ENCODE data around the gene DLG1.
A peak's percentile ranks its signal among the peaks of the same experiment; 100 is the strongest.

DLG1 gene

DNA sequence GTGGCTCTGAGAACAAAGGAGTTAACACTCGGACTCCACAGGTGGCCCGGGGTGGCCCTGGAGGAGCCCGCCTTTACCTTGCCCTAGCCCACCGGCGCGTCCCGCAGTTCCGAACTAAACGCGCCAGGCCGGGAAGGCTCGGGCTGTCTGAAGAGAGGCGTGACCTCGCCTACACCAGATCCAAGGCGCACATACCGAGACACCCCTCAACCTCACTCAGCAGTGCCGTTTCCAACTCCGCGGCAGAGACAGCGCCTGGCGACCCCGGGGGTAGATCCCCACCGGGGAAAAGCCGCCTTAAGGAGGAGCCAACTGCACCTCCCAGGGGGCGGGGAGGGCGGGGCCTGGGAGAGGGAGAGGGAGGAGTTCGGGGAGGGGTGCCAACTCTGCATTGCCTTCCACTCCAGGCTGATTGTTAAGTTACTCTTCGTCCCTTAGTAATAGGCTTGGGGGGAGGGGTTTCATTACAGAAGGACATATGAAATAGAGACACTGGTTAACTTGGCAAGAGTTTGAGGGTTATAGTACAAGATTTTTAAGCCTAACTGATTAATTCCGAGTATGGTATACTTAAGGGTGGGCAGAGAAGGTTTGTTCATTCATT, at the start of gene DLG1:
TSS of gene DLG1 (minus strand) at position 272 of the 604 bp plus-strand sequence. CDS start 1,408 bp downstream, outside the sequence.
- DNase-seq, result peak; percentile 67

DNA sequence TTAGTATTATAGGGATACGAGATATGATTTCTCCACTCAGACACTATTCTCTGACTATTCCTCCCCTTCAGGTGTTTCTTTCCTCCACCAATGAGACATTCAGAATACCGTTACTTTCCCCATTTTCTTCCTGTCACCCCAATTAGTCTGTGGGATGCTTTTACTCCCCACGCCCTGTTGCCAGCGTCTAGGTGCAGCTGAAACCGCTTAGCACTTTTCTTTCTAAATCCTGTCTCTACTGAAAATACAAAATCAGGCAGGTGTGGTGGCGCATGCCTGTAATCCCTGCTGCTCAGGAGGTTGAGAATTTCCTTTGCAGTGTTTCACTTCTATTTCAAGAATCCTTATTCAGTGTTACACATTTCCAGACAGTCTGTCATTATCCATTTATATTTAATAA, 49.6 kb upstream of the DLG1 start:
- DNase-seq, result no peak

DNA sequence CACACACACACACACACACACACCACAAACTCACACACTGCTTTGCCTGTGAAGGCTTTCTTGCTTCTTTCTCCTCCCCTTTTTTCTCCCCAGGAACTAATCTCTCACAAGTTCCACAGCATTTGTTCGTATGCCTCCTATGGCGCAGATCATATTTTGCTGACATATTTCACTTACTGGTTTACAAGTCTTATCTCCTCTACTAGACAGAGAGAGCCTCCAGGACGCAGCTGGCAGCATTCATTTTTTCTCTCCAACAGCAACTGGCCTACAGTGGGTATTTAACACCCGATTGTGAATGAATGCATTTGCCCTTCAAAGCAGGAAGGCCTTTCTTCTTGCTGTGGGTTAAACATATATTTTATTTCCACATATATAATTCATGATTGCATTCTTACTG, 47.0 kb upstream of the DLG1 start:
- DNase-seq, result no peak

DNA sequence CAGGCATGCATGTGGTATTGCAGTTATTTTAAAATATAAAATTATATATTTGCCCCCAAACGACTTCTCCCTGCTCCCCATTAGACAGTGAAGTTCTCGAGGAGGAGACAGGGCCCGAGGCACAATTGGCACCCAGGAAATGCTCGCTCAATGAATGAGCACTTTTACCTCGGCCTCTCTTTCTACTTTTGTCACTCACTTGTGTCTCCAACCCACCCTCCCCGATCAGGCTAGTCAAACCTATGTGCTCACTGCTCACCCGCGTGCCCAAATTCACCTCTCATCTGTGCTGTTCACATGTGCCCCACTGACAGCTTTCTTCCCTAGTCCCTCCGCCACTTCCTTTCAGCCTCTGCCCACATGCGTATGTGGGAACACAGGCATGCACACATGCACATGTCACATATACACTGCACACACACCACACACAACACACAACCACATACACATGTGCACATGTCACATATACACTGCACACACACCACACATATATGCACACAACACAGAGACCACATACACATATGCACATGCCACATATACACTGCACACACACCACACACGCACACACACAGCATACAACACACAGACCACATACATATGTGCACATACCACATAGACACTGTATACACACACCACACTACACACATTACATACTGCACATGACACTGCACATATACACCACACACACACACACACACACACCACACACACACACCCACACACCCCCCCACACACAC, 46.3 kb upstream of the DLG1 start:
- DNase-seq, result no peak

DNA sequence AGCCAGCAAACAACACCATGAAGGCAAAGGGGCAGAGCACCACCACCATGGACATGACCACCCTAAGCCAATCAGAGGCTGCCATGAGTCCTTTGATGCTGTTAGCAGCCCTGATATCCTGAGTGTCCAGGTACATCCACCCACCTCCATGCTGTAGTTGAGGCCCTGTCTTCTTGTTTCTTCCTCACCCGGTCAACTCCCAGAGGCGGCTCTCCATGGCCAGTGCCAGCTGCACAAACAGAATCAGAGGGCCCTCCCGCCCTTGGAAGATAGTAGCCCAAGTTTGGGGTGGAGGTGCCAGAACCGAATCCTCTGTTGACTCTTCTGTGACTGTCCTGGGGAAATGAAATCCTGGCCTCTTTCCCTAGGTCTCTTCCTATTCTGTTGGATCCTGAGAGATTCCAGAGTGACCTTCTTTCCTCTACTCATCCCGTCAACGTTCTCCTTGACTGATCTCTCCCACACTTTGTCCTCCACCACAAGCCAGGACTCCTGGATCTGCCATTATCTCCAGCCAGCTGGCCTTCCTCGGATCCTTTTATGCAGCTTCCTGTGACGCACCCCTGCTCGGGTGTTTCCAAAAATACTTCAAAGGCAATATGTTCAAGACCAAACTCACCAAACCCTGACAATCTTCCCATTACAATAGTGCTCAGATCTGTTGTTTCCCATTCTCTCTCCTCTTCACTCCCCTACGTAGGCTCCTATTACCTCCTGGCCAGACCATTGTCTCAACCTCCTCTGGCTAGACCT, 45.4 kb upstream of the DLG1 start:
- DNase-seq, result no peak

DNA sequence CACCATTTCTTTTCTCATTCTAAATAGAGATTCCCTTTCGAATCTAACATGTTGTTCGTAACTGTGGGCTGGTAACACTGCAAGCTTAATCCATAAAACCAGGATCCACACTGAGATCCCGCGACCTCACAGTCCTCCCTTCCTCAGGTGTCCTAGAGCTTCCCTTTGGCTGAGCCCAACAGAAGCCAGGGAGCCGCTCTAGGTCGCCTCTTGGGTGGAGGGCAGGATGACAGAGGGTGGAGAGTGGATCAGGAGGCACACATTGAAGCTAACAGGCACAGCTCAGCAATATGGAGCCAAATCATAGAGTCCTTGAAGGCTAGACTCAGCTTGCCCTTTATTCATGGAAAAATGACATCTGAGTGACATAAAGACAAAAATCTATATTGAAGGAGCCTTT, 44.7 kb upstream of the DLG1 start:
- DNase-seq, result no peak

DNA sequence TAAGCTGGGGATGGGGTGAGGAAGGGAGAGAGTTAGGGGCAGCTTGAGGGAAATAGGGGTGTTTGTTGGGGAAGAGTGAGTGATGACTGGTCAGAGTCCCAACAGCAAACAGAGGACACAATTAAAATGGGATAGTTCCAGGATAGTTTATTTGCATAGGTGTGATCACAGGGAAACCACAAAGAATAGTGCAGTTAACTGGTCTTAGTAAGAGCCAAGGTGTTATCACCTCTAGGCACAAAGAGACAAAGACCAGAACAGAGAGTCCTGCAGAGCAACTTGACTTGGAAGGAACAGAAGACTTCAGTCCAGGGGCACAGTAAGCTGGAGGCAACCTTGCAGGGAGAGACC, 42.1 kb upstream of the DLG1 start:
- no peak for DNase-seq

DNA sequence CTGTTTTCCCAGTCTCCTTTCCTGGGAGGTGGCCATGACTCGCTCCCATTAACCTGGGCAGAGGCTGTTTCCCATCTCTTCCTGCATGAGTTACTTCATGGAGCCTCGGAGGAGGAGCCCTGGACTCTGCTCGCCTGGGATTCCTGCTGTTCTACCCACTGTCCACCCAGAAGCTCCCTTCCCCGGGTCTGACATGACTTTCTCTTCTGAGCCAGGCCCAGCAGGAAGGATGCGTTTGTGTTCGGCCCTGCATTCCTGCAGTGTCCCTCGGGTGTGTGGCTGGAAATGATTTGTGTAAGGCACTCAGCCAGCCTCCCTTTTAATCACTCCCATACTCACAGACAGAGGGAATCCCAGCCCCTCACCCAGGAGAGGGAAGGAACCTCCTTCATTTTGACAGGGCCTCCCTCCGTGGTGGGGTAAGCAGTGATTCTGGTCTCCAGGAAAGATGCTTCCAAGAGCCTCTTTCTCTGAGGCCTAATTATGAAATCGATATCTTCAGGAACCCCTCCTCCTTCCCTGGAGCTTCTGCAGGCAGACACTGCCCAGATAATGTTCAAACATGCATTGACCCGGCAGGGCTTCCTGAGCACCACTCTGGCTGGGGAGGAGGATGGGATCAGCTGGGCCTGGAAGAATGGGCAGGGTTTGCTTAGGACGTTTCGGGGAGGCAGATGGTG, 41.6 kb upstream of the DLG1 start:
- DNase-seq, result no peak

DNA sequence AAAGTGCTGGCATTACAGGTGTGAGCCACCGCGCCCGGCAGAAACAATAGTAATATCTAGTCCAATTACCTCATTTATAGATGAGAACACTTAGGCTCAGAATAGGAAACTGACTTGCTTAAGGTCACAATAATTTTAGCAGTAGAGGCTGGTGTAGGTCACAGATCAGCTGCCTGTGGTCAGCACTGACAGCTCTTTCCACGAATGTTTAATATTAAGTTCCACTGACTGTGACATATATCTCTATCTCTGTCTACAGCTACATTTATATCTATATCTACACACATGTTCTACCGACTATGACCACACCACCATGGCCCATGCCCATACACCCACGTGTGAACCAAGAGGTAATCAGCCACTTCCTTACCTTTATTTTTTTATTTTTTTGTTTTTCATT, 40.2 kb upstream of the DLG1 start:
- no peak for DNase-seq

DNA sequence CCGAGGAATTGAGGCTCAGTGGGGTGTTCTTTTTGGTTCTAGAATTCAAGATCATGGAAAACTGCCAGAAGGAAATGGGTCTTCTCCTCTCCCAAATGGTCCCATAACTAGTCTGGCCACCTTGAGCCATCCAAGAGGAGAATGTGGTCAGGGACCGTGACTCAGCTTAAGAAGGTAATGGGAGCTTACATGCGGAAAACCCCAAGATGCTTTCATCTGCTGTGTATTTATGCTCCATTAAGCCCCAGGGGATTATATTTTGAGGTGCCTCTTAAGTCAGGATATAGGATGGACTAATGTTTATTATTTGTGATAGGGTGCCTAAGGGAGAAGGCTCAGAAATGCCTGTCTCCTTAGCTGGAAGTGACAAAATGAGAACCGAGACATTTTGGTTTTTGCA, 39.2 kb upstream of the DLG1 start:
- no peak for DNase-seq

DNA sequence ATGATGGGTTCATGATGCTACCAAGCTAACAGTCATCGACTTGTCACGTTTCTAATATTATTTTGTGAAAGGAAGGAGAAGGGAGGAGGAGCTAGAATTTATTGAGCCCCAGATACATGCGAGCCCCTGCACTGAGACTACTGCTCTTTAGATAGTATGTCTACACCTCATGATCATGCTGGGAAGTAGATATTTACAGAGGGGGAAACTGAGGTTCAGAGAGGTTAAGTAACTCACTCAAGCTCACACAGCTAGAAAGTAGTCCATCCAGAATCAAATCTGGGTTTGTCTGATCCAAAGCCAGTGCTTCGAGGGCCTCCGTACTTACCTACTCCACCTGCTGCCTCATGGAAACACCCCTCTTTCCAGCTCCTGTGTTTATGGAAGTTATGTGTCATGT, 38.8 kb upstream of the DLG1 start:
- DNase-seq, result no peak

DNA sequence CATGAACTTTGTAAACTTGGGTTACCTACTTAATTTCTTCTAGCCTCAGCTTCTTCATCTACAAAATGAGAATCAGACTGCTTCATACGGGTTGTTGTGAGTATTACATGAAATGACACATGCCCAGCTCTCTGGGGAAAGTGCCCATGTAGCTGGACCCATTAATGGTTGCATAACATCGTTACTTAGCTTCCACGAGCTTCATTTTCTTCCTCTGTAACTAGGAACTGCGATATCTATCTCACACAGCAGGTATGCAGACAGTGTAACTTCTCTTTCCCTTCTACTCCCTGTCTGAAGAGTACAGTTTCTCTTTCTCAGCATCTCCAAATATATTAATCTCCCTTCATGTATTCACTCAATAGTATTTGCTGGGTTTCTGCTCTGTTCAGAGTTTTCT, 37.9 kb upstream of the DLG1 start:
- DNase-seq, result no peak

DNA sequence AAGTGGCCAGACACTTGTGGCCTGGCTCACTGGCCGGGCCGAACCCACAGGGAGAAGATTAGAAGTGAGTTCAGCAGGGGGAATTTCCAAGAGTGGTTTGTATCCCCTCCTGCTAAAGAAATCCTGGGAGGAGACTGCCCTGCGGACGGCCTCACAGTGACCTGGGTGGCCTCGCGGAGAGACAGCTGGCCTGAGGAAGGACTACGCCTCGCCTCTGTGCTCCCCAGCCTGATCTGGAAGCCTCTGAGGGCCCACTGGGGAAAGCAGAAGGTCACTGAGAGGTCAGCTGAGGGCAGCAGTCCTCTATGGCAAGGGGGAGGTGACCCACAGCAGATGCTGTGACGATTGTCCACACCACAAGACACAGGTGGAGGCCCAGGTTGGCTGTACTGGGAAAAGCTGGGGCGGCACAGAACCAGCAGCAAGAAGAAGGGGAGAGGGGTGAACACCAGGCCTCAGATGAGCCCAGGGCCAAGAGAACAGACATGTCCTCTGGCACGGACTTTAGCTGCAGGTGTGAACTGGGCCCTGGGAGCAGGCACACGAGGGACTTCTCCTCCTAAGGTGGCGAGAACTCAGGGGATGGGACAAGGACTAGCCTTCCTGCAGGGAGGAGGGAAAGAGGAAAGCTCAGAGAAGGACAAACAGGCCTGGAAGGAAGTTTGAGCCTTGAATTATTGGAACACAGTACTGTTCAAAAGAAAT, 37.2 kb upstream of the DLG1 start:
- DNase-seq, result no peak

DNA sequence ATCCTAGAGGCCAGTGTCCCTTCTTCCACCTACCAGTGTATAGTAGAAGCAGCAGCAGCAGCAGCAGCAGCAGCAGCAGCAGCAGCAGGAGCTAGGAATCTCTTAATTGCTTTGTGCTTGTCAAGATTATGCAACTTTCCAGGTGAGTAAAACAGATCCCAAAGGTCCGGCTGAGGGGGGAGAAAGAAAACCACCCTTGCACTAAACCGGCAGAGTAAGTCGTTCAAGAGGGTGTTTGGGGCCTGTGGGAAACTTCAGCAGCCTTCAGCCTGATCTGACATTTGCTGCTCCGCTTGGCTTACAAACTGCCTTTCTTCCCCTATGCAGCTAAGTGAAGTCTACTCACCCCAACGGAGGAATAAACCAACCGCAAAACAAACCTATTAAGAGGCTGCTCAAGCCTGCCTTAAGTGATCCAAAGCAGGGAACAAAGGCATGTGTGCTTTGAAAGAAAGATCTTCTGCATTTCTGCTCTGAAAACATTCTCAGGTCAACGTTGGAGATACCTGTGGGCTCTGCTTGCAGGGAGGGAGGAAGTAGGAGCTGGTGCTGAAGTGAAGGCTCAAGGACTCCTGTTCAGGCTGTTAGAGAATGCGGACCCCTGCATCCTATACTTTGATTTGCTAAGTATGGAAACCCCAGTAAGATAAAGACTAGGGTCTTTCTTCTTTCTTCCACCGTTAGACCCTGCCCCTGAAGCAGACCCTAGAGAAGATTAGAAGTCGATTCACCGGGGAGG, 35.7 kb upstream of the DLG1 start:
- no peak for DNase-seq

DNA sequence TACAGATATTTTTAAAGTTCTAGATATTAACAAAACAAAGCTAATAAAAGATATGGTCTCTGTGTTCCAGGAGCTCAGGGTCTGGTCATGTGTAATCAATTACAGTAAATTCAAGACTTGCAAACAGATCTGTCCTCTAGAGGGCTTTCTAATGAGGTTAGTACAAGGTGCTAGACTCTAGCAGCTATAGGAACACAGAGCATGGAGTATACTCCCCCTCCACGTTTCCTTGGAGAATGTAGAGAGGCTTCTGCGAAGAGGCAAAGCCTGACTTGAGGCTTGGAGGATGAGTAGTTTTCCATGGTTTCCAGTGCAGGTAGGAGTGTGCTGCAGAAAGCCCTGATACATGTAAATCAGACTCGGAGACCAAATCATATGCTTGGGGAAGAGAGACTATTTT, 32.7 kb upstream of the DLG1 start:
- DNase-seq, result no peak

DNA sequence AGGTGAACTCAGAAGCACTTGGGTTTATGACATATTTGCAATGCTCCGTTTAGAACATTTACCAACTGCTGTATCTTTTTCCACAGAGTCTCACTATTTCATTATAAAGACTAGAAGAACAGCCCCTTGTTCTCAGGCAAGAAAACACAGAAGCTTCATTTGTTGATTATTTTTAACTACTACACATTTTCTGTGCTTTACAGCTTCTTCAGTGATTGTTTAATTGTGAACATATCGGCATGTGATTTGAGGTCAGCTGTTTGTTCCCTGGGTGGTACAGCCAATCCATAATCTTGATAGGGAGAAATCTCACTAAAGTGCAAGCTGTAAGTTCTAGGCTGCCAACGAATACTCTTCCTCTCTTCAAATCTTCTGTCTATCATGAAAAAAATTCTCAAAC, 31.0 kb upstream of the DLG1 start:
- DNase-seq, result no peak

DNA sequence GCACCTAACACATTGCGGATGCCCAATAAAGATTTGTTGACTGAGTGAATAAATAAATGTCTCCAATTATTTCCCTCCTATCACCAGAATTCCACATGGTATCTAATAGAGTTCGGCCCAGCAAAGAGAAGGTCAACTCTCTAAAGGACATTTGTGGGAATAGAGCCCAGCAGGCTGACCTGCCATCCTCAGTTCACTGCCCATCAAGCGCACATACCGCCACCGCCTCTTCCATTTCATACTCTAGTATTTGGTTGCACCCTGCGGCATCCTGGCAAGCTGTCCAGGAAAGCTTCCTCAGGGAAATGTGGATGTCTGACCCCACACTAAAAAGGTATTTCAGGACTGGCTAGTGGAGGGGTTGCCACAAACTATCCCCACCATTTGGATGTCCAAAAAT, 29.8 kb upstream of the DLG1 start:
- DNase-seq, result no peak

DNA sequence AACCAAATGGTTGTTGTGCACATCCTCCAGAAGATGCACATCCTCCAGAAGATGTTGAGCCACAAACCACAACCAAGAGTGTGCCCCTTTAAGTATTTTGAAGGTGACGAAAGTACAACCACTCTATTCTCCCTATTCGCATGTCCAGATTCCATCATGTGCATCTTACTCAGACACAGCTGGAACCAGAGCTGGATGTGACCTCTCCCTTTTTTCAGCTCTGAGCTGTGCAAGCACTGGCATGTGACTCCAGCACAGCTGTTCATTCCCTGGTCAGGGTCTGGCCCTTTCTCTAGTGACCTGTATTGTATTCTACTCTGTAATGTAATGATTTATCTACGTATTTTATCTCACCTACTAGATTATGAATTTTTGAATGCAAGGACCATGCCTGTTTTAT, 29.3 kb upstream of the DLG1 start:
- no peak for DNase-seq

DNA sequence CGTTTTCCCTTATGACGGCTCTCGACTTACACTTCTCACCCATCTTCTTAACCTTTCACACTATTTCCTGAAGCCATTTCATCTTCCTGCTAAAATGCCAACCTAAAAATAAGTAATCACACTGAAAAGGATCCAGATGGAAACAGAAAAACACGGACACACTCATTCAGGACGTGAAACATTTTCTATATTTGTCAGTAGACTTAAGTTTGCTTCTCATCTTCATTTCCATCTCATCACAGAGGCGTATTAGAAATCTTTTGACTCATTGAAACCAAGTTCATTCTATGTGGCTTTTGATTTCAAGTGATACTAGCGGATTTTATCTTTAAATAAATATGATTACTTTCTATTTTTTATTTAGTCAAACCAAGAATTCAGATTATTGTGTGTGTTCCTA, 27.4 kb upstream of the DLG1 start:
- DNase-seq, result no peak

DNA sequence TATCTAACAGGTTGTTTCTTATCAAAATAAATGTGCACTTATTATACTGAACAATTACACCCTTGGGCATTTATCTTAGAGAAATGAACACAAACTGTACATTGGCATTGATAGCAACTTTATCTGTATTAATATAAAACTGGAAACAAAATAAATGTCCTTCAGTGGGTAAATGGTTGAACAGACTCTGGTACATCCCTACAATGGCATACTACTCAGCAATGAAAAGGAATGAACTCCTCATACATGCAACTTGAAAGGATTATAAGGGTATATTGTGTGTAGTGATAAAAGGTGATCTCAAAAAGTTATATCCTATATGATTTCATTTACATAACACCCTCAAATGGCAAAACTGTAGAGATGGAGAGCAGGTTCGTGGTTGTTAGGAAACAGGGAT, 23.7 kb upstream of the DLG1 start:
- no peak for DNase-seq

DNA sequence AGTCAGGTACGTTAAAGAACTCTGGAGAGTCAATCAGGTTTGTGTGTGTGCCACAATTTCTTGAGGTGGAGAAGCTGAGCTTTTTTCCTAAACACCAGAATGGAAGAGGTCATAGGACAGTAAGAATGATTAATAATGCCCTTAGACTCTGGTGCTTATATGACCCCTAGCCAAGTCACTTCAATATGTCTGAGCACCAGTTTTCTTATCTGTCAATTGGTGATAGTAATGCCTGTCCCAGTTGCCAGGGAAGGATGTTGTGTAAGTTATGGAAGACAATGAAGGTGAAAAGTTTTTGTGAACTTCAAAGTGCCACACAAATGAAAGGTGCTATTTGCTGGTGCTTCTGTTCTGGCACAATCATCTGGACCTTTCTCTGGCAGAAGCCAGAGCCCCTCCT, 22.2 kb upstream of the DLG1 start:
- DNase-seq, result no peak

DNA sequence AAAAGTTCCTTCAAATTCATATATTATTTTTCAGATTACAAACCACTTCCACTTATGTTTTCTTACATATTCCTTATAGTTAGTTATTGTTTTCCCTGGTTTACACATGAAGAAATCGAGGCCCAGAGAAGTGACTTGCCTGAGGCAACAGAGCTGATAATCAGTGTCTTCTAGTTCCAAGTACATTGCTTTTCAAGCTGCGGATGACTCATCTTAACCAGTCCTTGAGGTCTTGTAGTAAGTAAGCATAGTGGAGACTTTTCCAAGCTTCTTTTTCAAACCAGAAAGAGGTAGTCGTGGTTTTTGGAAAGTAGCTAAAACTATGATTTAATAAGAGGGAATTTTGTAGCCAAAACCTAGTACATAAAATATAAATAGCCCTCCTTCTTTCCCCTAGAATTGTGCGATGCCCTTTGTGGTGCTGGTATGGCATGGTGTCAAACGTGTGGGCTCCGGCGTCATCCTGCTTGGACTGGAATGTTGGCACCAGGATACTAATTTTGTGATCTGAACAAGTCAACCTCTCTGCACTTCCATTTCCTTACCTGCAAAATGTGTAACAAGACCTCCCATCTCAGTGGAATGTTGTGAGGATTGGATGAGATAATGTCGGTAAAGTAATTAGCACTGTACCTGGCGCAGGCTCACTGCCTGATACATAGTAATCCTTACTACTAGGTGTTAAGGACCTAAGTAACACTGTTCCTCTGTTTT, 19.0 kb upstream of the DLG1 start:
- DNase-seq, result no peak
